ENCODE data around the gene IQCH.

The IQCH gene

DNA sequence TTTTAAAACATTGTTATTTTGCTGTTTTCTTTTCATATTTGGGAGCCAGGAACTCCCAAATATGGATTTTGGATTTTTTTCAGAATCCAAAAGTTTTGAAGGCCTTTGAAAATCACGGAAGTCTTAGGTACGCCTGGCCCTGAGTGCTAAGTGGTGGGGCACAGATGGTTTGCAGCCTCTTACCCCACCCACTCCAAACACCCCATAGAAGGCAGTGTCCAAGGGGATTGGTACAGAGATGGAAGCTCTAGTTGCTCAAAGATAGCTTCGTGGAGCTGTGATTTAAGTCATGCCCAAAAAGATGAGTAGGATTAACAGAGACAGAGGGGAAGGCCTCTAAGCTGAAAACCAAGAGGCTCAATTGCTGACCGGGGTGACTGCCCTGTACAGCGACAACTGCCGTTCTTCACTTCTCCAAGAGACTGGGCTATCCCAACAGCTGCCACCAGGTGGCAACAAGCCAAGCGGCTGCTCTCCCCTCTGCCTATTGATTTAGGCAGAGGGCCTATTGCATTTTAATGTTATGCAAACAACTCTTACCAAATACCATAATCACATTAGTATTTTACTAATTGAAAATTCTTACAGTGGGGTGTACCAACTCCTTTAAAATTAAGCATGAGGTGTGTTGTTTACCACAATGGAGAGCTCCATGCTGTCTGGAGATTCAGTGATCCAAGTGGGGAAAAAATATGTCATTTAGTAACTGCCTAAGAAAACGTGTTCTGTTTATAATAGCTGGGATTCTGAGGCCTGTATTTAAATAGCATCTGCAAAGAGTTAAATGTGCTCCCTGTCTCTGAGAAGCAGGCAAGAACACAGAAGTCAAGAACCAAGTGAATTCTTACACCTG is 202.3 kb downstream of the IQCH start:
- DNase-seq = peak; percentile 71

DNA sequence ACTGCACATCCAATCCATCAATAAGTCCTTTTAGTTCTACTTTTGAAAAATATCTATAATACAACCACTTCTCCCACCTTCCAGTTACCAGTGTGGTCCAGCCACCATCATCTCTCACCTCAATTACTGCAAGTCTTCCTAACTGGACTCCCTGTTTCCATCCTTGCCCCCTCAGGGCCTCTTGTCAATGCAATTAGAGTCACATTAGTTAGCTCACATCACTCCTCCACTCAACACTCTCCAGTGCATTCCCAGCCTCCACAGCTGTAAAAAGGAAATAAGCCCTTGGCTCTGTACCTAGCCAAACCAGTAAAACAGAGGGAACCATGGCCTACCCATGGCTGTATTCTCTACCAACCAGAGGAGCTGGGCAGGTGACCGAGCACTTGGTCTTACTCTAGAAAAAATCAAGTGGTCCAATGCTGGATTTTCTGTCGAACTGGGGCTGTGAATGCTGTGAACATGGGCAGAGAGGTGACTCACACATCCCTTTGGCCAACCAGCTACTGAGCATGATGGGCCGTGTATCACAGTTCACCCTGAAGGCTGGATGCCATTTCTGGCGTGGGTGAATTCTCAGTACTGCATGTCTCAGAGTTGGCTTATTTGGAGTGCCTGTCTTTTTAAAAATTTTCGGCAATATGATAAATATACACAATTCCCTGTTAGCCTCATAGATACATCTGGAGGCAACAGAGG is 203.9 kb downstream of the IQCH start:
- DNase-seq = peak; percentile 21

DNA sequence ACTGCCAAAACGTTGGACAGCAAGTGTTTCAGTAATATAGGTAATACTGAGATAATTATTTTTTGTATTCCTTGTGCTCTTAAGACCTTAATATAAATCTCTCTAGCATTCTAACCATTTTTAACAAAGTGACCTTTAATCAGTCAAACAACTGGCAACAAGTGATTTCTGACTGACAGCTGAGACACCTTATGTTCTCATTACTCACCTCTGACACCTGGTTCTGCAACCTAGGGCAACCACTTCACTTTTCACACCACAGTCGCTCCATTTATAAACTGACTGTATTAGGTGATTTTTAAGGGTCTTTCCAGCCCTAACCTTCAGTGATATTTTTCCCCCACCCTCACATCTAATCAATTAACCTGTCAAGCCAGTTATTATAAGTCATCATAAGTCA is 205.9 kb downstream of the IQCH start:
- no peak for DNase-seq

DNA sequence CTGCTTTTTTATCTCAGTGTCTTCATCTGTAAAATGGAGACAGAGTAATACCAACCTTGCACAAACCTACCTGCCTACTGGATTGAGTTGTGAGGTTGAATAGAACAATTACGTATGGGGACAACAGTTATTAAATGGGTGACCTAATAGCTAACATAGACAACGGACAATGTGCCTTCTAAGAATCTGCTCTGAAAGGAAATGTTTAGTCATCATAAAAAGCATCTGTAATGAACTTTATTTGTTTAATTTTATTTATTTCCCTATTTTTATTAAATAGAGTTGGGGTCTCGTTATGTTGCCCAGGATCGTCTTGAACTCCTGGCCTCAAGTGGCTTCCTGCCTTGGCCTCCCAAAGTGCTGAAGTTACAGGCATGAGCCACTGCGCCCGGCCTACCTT is 207.1 kb downstream of the IQCH start:
- DNase-seq = no peak

DNA sequence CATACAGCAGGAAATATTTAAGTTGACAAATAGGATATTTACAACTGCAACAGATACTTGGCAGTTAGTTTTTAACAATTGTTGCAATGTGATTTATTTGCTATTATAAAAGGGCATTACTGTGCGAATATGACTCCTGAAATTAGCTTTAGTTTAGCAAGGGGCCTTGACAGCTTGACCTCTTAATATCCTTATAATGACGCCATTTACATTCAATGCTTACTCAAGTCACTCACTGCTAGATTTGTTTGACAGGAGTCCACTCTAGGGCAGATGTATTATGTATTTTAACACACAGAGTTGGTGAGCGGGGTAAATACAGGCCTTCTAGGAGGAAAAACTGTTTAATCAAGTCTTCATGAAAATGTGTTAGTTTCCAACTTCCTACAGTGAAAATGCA is 208.3 kb downstream of the IQCH start:
- no peak for DNase-seq

DNA sequence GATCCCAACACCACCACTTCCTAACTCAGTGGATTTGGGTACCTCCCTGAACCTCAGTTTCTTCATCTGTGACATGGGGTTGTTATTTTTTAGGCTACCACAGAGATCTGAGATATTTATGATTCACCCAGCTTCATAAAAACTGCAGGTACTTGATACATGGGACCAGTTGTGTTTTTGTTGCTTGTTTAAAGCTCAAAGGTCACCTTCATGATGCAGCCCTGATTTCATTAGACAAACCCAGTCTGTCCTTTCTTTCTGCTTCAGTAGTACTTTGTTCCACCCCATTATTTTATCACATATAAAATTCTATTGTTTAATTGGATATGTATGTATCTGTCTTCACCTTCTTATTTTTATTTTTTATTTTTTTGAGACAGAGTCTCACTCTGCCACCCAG is 208.9 kb downstream of the IQCH start:
- DNase-seq = no peak

DNA sequence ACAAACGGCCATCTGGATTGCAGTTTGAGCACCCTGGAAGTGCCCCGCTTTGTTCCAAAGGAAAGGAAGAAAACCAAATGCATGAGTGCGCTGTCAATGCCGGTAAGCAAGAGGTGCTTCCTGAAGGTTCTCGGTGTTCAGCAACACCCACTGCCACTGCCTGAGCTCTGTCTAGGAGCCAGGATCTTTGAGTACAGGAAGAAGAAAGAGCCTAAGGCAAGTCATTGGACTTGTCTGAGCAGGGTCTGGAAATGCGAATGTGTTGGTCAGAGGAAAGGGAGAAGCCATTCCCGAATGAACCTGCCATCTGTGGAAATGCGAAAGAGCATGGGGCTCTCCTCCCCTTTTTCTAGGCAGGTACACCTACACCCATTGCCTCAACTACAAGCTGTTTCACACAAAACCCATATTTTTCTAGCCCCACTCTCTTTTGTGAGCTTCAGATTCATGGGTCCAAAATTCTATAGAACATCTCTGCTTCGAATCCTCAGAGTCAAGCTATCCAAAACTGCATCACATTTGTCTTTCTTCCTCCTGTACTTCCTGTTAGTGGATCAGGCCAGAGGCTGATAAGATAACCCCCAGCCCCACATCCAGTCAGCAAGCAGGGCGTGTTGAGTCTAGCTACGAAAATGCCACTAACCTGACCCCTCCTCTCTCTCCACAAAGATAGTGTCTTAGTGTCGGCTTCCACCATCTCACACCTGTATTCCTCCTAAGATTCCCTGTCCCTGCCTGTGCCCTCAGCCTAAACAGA is 210.8 kb downstream of the IQCH start:
- no peak for DNase-seq

DNA sequence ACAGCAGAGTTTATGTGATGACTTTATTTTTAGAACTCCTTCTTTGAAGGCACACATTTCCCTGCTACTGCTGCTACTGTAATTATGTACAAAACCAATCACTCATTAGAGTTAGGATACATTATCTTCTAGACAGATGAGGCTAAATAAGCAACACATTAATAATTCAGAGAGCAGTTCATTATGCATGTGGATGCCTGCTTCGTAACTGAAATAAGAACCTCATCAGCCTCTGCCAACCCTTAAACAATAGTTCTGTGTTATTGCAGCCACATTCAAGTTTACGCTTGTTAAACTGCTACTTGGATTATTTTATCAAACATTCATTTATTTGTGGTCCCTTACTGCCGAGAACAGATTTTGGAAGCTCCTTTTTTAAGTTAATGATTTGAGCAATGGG is 213.8 kb downstream of the IQCH start:
- DNase-seq = no peak

DNA sequence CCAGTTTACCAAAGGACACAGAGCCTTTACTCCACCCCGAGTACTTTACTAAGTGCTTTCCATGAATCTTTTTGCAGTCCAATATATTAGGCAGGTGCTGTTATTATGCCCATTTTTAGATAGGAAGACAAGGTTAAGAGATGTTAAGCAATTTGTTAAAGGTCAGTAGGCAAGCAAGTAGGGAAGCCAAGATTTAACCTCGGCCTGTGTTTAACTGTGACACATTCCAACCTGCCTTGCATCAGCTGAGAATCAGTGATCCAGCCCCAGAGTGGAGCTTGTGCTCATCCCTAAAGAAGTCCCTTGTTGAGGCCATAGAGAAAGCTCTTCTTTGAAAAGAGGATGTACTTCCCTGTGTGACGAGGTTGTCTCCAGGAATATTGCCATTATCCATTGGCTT is 215.1 kb downstream of the IQCH start:
- no peak for DNase-seq

DNA sequence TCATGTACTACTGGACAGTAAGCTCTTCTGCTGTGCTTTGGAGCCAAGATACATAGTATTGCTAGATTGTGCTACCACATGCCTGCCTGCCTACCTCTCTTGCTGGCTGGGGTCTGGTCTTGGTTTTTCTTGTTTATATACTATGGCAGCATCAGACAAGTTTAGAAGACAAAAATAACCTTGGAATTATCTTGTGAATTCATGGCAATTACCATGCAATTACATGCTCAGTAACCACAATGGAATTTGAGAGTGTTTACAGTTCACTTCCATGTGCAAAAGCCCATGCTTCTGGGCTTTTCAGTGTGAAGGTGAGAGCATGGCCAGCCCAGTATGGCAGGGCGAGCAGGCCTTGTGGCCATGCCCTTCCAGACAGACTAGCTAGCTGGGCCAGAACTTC is 218.4 kb downstream of the IQCH start:
- peak; percentile 30 for DNase-seq

DNA sequence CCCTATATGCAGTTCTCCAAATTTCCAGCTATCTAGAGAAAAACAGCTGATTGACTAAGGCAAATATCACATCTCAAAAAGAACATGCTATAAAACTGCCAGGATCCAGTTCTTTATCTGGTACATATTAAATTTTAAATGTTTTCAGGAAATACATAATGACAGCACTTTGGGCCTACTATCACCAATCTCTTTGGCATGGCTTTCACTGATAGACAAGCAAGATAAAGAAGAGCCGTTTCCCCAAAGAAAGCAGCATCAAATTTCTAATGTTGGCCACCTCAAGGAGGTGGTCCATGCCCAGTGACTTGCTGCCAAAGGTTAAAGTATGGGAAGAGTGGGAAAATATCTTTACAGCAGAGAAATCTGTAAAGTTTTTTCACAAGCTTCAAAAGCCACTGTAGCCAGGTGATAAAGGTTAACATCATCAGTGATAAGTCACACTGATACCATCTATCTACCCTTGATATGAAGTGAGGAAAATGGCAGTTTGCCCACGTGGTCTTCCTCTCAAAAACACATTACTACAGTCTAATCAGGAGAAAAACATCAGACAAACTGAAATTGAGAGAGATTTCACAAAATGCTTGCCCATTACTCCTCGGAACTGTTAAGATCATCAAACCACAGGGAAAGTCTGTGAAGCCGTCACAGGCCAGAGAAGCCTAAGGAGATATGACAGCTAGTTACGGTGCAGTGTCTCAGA is 220.0 kb downstream of the IQCH start:
- DNase-seq = no peak

DNA sequence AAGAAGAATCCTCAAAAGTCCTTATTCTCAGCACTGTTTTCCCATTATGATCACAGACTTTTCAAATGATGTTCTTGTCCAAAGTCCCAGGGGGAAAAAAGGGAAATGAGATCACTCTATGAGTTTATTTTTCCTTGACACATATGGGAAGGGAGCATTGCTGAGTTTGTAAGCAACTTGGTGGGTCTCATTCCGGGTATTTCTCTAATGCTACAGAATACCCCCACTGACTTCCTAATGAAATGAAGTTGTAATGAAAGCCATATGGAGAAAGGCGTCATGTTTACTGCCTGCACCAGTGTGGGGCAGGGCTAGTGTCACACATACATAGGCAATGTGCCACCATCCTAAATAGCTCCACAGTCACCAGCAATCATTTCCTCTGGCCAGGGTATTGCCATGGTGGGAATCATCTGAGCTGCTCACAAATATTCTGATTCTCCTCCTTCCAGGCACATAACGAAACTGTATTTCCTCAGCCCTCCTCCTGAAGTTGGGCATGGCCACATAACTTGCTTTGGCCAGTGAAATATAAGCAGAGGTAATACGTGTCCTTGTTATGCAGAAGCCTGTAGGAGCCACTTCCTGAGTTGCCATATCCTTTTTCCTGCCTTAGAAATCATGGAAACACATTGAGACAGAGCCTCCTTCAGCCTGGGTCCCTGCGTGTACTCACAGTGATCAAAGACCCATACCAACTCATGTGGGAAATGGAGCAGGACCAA is 225.4 kb downstream of the IQCH start:
- DNase-seq = peak; percentile 44

DNA sequence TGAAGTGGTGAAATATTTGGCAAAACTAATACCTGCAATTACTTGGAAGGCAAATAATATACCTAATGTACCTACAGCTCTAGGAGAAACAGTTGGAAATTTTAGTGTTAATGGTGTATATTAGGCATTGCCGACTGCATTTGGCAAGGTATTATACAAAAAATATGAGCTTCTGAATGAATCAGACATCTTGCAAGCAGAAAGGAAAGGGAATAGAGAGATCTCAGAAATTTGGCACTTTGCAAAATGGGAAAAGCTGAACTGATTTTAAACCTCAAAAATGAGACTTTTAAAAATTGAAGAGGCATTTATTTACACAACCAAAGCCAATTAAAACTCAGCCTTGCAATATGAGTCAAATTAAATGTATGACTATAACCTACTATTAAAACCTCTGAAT is 226.2 kb downstream of the IQCH start:
- DNase-seq = no peak

DNA sequence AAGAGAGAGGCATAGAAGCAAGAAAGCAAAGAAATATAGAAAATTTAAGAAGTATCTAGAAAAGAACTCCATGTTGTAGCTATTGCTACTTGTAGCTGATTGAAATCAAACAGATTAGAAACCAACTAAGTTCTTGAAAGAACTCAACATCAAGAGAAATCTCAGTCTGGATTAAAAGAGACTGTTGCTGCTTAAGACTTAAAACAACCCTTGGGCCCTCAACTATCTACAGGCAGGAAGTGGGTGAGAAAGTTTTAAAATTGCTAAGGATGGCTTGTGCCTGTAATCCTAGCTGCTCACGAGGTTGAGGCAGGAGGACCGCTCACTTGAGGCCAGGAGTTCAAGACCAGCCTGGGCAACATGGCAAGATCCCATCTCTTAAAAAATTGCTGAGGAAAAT is 227.1 kb downstream of the IQCH start:
- DNase-seq = no peak

DNA sequence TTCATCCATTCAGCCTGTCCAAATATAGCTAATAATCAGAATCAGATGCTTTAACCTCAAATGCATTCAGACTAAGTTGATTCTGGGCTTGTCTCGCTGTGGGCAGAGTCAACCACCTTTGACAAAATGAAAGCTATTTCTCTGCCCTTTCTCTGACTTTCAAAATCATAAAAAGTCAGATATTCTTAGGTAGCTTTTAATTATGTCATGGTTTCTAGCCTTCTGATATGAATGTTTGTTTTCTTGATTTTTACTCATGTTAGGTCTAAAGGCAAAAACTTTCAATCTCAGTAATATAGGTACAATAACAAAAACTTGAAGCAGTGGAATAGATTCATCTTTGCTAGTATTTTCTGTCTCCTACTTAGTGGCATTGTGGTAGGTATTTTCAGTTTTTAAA is 241.0 kb downstream of the IQCH start:
- DNase-seq = no peak

DNA sequence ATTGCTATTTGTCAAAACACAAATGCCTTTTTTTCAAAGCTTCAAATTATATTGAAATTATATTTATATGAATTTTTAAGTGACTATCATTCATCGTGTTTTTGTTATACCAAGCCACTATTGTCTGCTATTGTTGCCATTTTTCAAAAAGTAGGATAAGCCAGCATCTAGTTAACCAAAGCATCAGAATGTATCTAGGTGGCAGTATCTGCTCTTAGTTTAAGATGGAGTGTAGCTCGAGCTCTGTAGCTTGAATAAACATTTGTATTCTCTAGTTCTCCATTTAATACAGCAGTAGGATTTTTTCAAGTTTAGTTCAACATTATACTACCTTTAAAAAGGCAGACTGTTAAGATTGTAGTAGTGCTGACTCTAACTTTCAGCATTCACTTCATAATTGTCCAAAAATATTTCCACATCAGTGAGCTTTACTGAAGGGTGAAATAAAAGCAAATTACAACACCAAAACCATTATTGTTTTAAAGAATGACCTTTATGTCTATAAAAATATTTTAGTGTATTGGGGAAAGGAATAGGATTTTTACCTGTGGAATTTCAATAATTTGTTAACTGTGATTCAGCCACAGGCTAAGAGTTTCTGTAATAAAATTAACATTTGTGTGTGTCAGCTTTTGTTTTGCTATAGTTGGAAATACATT is 246.7 kb downstream of the IQCH start:
- peak; percentile 26 for DNase-seq

DNA sequence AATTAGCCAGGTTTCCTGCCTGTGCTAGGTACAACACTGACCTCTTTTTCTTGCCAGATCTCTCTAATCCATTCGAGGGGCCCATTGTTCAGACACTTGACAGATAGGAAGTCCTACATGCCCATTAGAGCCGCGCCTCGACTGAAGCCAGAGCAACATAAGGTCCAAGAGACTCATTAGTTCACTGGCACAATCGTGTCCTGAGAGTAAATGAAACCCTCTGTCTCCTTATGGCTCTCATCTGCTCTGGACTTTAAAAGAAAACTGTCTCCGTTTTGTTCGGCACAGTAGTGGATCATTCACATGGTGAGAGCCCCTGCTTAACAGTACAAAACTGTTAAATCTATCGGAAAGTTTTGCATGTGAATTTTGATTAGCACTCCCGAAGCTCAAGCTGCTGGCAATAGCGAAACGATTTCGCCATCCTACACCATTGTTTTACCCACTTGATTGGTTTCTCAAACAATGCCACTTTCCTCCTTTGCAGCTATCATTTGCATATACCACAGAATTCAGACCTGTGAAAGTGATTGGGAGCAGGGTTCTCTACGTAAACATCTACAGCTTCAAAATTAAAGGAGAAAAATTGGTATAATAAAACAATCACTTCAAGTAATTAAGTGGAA is 247.4 kb downstream of the IQCH start:
- no peak for DNase-seq

DNA sequence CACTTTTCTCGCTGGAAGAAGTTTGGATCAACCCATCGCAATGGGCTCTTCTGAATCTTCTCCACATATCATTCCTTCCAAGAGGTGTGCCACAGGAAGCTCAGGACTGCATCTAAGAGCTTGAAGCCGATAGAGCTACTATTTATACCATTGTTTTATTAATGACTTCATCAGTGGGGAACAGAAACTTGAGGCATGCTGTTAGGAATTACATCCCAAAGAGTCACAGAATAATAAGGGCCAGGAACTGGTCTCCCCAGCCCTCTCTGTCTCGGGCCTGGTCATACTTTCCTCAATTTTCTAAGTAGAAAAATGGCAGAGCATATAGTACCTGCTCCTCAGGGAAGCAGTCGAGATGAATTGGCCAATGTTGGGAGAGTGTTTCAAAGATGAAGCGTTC is 249.5 kb downstream of the IQCH start:
- DNase-seq = peak; percentile 47

DNA sequence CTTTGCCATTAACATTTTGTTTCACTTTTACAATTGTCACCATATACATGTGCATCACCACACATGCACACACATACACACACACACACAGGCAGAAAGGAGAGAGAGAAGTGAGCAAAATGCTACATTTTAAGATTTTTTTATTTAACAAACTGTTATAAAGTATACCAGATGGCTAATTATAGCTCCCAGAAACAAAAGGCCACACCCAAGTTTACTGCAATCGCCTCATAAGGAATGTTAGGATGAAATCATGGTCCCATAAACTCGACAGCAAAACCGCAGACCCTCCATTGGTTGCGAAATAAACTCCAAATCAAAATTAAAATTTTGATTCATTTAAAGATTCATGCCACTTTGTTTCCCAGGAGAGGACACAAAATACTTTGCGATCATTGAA is 250.2 kb downstream of the IQCH start:
- DNase-seq = peak; percentile 68

DNA sequence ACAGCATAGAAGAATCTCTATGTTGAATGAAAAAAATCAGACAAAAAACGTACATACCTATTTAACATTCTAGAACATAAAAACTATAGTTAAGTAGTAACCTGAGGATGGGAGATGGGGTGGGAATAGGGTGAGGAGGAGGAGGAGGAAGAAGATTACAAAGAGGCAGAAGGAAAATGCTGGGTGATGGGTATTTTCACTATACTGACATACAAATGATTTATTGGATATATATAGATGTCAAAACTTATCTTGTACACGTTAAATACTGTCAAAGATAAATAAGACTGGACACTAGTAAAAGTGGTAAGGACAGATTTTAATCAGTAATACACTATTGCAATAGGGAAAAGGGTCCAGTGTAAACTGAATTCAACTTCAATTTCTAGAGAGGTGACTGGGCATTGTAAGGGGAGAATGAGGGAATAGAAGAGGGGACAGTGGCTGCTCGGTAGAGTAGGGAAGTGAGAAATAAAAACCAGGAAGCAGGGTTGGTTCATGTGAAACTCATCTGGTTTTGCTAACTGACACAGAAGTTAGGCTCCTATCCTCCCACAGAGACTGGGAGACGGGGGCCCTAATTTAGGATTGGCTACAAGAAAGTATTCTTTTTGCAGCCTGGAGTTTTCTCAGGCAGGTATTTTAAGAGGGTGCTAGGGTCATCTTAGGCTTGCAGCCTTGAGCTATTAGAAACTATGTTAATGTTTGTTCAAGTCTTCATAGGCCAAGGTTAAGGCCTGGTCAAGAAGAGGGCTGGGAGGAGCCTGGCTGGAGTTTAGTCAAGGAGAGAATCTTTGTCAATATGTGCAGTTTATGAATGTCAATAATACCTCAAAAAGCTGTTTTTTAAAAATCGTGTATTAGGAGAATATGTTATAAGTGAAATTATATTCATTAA is 251.3 kb downstream of the IQCH start:
- DNase-seq = no peak
